GM13976 (cell line): ENCODE measurements around the gene MPRIP.

ENCODE experiments used
- DNase-seq: peaks from one replicate; pipeline ENCODE4 v3.0.0; 2012; ENCODE audit warnings: low spot score
- in situ Hi-C: fragments of 300-500 bp; cut with MboI; formaldehyde crosslinking; loops from one replicate; pipeline ENCODE4 v1.12.0; 2022; ENCODE audit warnings: low sequenced_read_pairs, mixed read lengths, inconsistent platforms; ENCODE audit not compliant: unreplicated experiment
- TF ChIP-seq, protein P1 (sequence below): IDR thresholded peaks from 2 replicates; pipeline ENCODE4 v1.5.1; 2012; ENCODE audit warnings: borderline replicate concordance, mild to moderate bottlenecking; ENCODE audit not compliant: insufficient read depth; ENCODE audit errors: extremely low read depth, missing control alignments, control extremely low read depth

The MPRIP gene

DNA sequence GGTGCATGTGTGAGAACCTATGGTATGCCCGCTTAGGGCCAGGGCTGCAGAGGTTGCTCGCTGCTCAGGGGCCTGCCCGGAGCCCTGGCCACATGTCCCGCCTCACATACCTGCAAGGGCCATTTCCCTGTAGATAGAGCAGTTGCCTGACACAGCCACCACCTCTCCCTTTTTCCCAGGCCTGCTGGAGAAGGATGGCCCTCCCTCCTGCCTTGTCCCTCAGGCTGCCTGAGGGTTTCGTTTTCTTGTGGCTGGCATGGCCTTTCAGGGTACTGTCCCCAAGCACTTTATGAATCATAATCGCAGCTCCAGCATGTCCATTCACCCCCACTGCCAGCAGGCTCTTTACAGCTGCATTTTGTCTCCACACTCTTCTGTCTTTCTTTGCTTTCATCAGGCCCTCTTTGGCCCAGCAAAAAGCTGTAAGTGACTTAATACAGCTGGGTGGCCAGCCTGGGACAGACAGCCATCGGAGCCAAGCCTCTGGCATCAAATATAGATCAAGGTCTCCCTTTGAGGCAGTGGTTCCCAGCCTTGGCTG, 65.7 kb downstream of the MPRIP start:
- in situ Hi-C loops, result no loop called here
- no peak for DNase-seq
- TF ChIP-seq, protein P1, sequence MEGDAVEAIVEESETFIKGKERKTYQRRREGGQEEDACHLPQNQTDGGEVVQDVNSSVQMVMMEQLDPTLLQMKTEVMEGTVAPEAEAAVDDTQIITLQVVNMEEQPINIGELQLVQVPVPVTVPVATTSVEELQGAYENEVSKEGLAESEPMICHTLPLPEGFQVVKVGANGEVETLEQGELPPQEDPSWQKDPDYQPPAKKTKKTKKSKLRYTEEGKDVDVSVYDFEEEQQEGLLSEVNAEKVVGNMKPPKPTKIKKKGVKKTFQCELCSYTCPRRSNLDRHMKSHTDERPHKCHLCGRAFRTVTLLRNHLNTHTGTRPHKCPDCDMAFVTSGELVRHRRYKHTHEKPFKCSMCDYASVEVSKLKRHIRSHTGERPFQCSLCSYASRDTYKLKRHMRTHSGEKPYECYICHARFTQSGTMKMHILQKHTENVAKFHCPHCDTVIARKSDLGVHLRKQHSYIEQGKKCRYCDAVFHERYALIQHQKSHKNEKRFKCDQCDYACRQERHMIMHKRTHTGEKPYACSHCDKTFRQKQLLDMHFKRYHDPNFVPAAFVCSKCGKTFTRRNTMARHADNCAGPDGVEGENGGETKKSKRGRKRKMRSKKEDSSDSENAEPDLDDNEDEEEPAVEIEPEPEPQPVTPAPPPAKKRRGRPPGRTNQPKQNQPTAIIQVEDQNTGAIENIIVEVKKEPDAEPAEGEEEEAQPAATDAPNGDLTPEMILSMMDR, result no peak

GRCh38 chr17:17108451-17109049, 66.3 kb downstream of the MPRIP start:
- in situ Hi-C loops, result no loop called here
- TF ChIP-seq, protein P1, result no peak
- no peak for DNase-seq

DNA sequence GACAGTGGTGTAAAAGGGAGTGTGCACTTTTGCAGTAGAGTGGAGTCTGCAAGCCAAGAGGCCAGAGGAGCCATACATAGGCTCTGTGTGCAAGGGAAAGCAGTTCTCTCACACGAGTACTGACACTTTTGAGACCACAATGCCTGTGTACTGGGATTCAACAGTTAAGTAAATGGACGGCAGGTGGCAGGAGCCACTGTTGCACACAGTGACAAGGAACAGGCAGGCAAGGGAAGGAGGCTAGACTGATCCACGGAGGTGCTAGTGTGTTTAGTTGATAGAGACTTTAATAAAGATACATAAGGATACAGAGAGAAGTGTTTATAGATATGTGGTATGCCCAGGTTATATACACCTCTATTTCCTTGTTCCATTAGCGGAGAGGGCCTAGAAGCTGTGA, 67.0 kb downstream of the MPRIP start:
- in situ Hi-C loops, result no loop called here
- TF ChIP-seq, protein P1, result peak; percentile 13
- no peak for DNase-seq

DNA sequence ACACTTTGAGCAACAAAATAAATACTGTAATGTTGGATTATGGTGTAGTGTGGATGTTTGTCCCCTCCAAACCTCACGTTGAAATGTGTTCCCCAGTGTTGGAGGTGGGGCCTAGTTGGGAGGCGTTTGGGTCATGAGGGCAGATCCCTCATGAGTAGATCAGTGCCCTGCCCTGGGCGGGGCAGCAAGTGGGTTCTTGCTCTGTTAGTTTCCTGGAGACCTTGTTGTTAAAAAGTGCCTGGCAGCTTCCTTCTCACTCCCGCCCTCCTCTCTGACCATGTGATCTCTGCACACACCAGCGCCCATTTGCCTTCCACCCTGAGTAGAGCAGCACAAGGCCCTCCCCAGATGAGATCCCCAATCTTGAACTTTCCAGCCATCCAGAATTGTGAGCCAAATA, 67.7 kb downstream of the MPRIP start:
- TF ChIP-seq, protein P1, result no peak
- in situ Hi-C loops, result loop anchor here (10.0 kb wide), 1 partner anchor 65 kb away; no protein-coding TSS in a partner anchor
- DNase-seq, result no peak

DNA sequence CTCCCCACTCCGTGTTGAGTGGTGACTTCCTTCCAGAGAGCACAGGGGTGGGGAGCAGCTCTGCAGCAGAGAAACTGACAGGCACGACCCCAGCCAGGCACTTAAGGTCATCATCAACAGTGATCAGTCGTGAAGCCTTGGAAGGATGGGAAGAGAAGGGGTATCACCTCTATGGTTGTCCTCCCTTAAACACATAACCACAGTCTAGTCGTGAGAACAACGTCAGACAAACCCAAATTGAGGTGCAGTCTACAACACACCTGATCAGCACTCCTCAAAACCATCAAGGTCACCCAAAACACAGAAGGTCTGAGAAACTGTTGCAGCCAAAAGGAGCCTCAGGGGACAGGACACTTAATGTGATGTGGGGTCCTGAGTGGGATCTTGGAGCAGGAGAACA, 68.3 kb downstream of the MPRIP start:
- in situ Hi-C loops, result loop anchor here (10.0 kb wide), 1 partner anchor 64 kb away; no protein-coding TSS in a partner anchor
- DNase-seq, result no peak
- TF ChIP-seq, protein P1, result no peak

- in situ Hi-C loops, result loop anchor here (10.0 kb wide), 1 partner anchor 63 kb away; no protein-coding TSS in a partner anchor
- DNase-seq, result no peak
- TF ChIP-seq, protein P1, result no peak
Observed at GRCh38 chr17:17111401-17112393, 69.4 kb downstream of the MPRIP start.
